Smooth muscle cell (in vitro differentiated cells): ENCODE data around the gene ATG16L1. TPM values are rescaled to one million over a fixed set of nuclear protein-coding genes. Genes with fewer than 3 reads are reported as not detected.

ENCODE experiments used
- DNase-seq: peaks from one replicate; lab custom pipeline; 2025; ENCODE audit not compliant: unreplicated experiment; lab: John Stamatoyannopoulos, UW
- H2AFZ ChIP-seq: fragments of 200-600 bp; sonication (generic); 2 replicates; pipeline ENCODE4 v1.6.0; 2016; ENCODE audit warnings: antibody characterized with exemption, low read depth, mild to moderate bottlenecking
- H3F3A ChIP-seq: fragments of 200-600 bp; sonication (generic); 2 replicates; pipeline ENCODE4 v1.6.0; 2017; ENCODE audit warnings: antibody characterized with exemption, low read depth
- H3K27ac ChIP-seq: fragments of 200-600 bp; sonication (generic); 2 replicates; pipeline ENCODE4 v1.5.1; 2016; ENCODE audit warnings: low read depth, mild to moderate bottlenecking
- H3K27me3 ChIP-seq: fragments of 200-600 bp; sonication (generic); 2 replicates; pipeline ENCODE4 v1.6.1; 2016; ENCODE audit warnings: low read depth, mild to moderate bottlenecking
- H3K36me3 ChIP-seq: fragments of 200-600 bp; sonication (generic); 2 replicates; pipeline ENCODE4 v1.5.1; 2016; ENCODE audit warnings: low read depth
- H3K4me1 ChIP-seq: fragments of 200-600 bp; sonication (generic); 2 replicates; pipeline ENCODE4 v1.5.1; 2016; ENCODE audit warnings: low read depth
- H3K4me2 ChIP-seq: fragments of 200-600 bp; sonication (generic); 2 replicates; pipeline ENCODE4 v1.6.0; 2016; ENCODE audit warnings: mild to moderate bottlenecking
- H3K4me3 ChIP-seq: fragments of 200-600 bp; sonication (generic); 2 replicates; pipeline ENCODE4 v1.5.1; 2016; ENCODE audit warnings: mild to moderate bottlenecking
- H3K79me2 ChIP-seq: fragments of 200-600 bp; sonication (generic); 2 replicates; pipeline ENCODE4 v1.6.0; 2016; ENCODE audit warnings: low read depth, mild to moderate bottlenecking
- H3K9ac ChIP-seq: fragments of 200-600 bp; sonication (generic); 2 replicates; pipeline ENCODE4 v1.6.0; 2016; ENCODE audit warnings: low read depth
- H3K9me3 ChIP-seq: fragments of 200-600 bp; sonication (generic); replicated peaks from 2 replicates; pipeline ENCODE4 v1.5.1; 2016; ENCODE audit warnings: low read depth
- H4K20me1 ChIP-seq: fragments of 200-600 bp; sonication (generic); 2 replicates; pipeline ENCODE4 v1.6.0; 2016; ENCODE audit warnings: low read depth
- WGBS: methylation state at CpG from one replicate; pipeline ENCODE4 v1.1.7; 2016; ENCODE audit warnings: low lambda C conversion rate; 5-methylcytosine and 5-hydroxymethylcytosine counted together
- polyA plus RNA-seq: library from polyadenylated mRNA; unstranded; fragments of >200 nt; fragmentation: Nextera tagmentation; extraction: Ambion mirVana; gene quantifications from 2 replicates; pipeline ENCODE4 v1.2.1, GENCODE V29; 2016
- total RNA-seq: library from RNA; depleted of rRNA; stranded (reverse); fragments of >200 nt; gene quantifications from 2 replicates; pipeline ENCODE4 v1.2.3, GENCODE V29; 2014
- TF ChIP-seq, protein P1 (sequence below): fragments of 200-600 bp; sonication (generic); IDR thresholded peaks from 2 replicates; pipeline ENCODE4 v1.5.1; 2017; ENCODE audit warnings: borderline replicate concordance, mild to moderate bottlenecking, antibody characterized with exemption; ENCODE audit not compliant: insufficient read depth, poor library complexity, severe bottlenecking

Gene ATG16L1
- total and polyA plus RNA-seq, 2 experiments from 2014 or later, result 12.5 to 26.4 TPM

DNA sequence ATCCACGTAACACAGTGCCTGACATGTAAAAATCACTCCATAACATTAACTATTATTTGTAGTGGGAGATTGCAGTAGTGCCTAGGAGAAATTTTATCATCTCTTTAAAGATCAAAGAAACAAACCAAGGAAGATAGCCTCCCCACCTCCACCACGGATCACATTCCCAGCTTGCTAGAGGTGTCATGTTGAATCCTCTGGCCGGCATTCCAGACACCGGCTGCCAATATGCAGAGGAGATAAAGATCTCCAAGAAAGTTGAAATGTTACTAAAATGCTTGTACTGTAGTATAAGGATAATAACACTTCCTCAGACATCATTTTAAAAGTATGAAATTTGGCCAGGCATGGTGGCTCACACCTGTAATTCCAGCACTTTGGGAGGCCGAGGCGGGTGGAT, 6.1 kb upstream of the ATG16L1 start:
- no peaks in the 10 kb centered on the region for H3K36me3 ChIP-seq
- no peaks in the 10 kb centered on the region for H3K27me3 ChIP-seq
- TF ChIP-seq, protein P1, sequence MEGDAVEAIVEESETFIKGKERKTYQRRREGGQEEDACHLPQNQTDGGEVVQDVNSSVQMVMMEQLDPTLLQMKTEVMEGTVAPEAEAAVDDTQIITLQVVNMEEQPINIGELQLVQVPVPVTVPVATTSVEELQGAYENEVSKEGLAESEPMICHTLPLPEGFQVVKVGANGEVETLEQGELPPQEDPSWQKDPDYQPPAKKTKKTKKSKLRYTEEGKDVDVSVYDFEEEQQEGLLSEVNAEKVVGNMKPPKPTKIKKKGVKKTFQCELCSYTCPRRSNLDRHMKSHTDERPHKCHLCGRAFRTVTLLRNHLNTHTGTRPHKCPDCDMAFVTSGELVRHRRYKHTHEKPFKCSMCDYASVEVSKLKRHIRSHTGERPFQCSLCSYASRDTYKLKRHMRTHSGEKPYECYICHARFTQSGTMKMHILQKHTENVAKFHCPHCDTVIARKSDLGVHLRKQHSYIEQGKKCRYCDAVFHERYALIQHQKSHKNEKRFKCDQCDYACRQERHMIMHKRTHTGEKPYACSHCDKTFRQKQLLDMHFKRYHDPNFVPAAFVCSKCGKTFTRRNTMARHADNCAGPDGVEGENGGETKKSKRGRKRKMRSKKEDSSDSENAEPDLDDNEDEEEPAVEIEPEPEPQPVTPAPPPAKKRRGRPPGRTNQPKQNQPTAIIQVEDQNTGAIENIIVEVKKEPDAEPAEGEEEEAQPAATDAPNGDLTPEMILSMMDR, result no peak
- H2AFZ ChIP-seq, result no peak overlapping the region
- no peak overlapping the region for H3K4me3 ChIP-seq
- no peak overlapping the region for H3K9ac ChIP-seq
- no peaks in the 10 kb centered on the region for H3K79me2 ChIP-seq
- no peaks in the 10 kb centered on the region for H3K9me3 ChIP-seq
- H4K20me1 ChIP-seq, result no peaks in the 10 kb centered on the region
- DNase-seq, result no peak
- no peaks in the 10 kb centered on the region for H3F3A ChIP-seq
- H3K4me2 ChIP-seq, result no peak overlapping the region
- 65% methylated on average over 6 of the region's 6 CpGs for WGBS
- peak overlapping the region; percentile 43 for H3K27ac ChIP-seq
- H3K4me1 ChIP-seq, result no peaks in the 10 kb centered on the region

- WGBS, result 93% methylated on average over 2 of the region's 2 CpGs
- H3K4me3 ChIP-seq, result no peak overlapping the region
- no peaks in the 10 kb centered on the region for H3K27me3 ChIP-seq
- H3K79me2 ChIP-seq, result peaks cover 3% of the 10 kb centered on the region
- H3K4me2 ChIP-seq, result no peak overlapping the region
- H3K36me3 ChIP-seq, result no peaks in the 10 kb centered on the region
- TF ChIP-seq, protein P1, result no peak
- no peaks in the 10 kb centered on the region for H3K4me1 ChIP-seq
- peak overlapping the region; percentile 93 for H3K27ac ChIP-seq
- H4K20me1 ChIP-seq, result no peaks in the 10 kb centered on the region
- no peaks in the 10 kb centered on the region for H3F3A ChIP-seq
- H3K9me3 ChIP-seq, result no peaks in the 10 kb centered on the region
- H3K9ac ChIP-seq, result peak overlapping the region; percentile 56
- no peak for DNase-seq
- H2AFZ ChIP-seq, result no peak overlapping the region
Observed at GRCh38 chr2:233247116-233247515, 4.4 kb upstream of the ATG16L1 start.

- no peak for DNase-seq
- H4K20me1 ChIP-seq, result peaks cover 2% of the 10 kb centered on the region
- H3F3A ChIP-seq, result no peaks in the 10 kb centered on the region
- H3K4me1 ChIP-seq, result peaks cover 2% of the 10 kb centered on the region
- TF ChIP-seq, protein P1, result no peak
- no peaks in the 10 kb centered on the region for H3K36me3 ChIP-seq
- no peaks in the 10 kb centered on the region for H3K27me3 ChIP-seq
- no peaks in the 10 kb centered on the region for H3K9me3 ChIP-seq
- no peak overlapping the region for H3K4me2 ChIP-seq
- H2AFZ ChIP-seq, result no peak overlapping the region
- peaks cover 10% of the 10 kb centered on the region for H3K79me2 ChIP-seq
- peak overlapping the region; percentile 56 for H3K9ac ChIP-seq
- H3K27ac ChIP-seq, result peak overlapping the region; percentile 93
- no peak overlapping the region for H3K4me3 ChIP-seq
Observed at GRCh38 chr2:233247744-233248143, 3.7 kb upstream of the ATG16L1 start.

GRCh38 chr2:233248999-233249398, 2.5 kb upstream of the ATG16L1 start:
- WGBS, result 80% methylated on average over 7 of the region's 7 CpGs
- Histone ChIP-seq H3K79me2 (peaks cover 20% of the 10 kb centered on the region), H3K9me3 (no peaks in the 10 kb centered on the region), H3K9ac (no peak overlapping the region), H3K4me1 (peaks cover 5% of the 10 kb centered on the region), H3K4me2 (no peak overlapping the region), H2AFZ (no peak overlapping the region), H3K27ac (no peak overlapping the region), H3K4me3 (no peak overlapping the region), H3K36me3 (no peaks in the 10 kb centered on the region), H3K27me3 (no peaks in the 10 kb centered on the region), H3F3A (no peaks in the 10 kb centered on the region), H4K20me1 (peaks cover 13% of the 10 kb centered on the region)
- TF ChIP-seq, protein P1, result no peak
- no peak for DNase-seq
